T-helper 17 cell (primary cell): ENCODE results near the gene NTSR1. TPM values are rescaled to one million over a fixed set of nuclear protein-coding genes. Genes with fewer than 3 reads are reported as not detected.

ENCODE experiments used
- ATAC-seq: fragments of 150-1000 bp; cut with Tn5 transposase; 2 replicates; pipeline ENCODE4 v1.10.0; 2021; ENCODE audit warnings: mild to moderate bottlenecking, moderate library complexity
- DNase-seq, 3 donors: peaks; one replicate each; pipeline versions ENCODE4 v3.0.0 to v3.0.0-alpha.2; 2020 to 2021
- H3K9me3 ChIP-seq: one replicate; pipeline ENCODE4 v1.7.0; 2013; ENCODE audit warnings: low read length, mild to moderate bottlenecking; ENCODE audit not compliant: control insufficient read depth, poor library complexity, severe bottlenecking
- H3K27ac Mint-ChIP-seq: one replicate; pipeline ENCODE4 v1.8.0; 2022; ENCODE audit warnings: mild to moderate bottlenecking, moderate library complexity, mixed read lengths
- H3K27me3 Mint-ChIP-seq: one replicate; pipeline ENCODE4 v1.8.0; 2022; ENCODE audit warnings: mixed read lengths
- H3K36me3 Mint-ChIP-seq: one replicate; pipeline ENCODE4 v1.8.0; 2022; ENCODE audit warnings: low read depth, mixed read lengths
- H3K4me1 Mint-ChIP-seq: one replicate; pipeline ENCODE4 v1.8.0; 2022; ENCODE audit warnings: mild to moderate bottlenecking, mixed read lengths
- H3K4me3 Mint-ChIP-seq: one replicate; pipeline ENCODE4 v1.8.0; 2022; ENCODE audit warnings: mild to moderate bottlenecking, moderate library complexity, mixed read lengths
- total RNA-seq, 4 donors: library from RNA in 2 of 4; stranded (reverse) in 2 of 4; gene quantifications; one replicate each; pipeline ENCODE4 v1.2.3 and lab custom pipeline; 2022 to 2026

NTSR1 gene
- total RNA-seq, 2 donors from 2014 or later, result 0.10 TPM; not detected in 1

- DNase-seq, result no peak
- no peaks in the 10 kb centered on the region for H3K27me3 Mint-ChIP-seq
- H3K4me1 Mint-ChIP-seq, result peaks cover 19% of the 10 kb centered on the region
- H3K27ac Mint-ChIP-seq, result peak overlapping the region; percentile 86
- H3K9me3 ChIP-seq, result no peaks in the 10 kb centered on the region
- no peaks in the 10 kb centered on the region for H3K36me3 Mint-ChIP-seq
- ATAC-seq, result peak; percentile 71
- peak overlapping the region; percentile 47 for H3K4me3 Mint-ChIP-seq
Measured at GRCh38 chr20:62776692-62777527, 68.3 kb downstream of the NTSR1 start.

DNA sequence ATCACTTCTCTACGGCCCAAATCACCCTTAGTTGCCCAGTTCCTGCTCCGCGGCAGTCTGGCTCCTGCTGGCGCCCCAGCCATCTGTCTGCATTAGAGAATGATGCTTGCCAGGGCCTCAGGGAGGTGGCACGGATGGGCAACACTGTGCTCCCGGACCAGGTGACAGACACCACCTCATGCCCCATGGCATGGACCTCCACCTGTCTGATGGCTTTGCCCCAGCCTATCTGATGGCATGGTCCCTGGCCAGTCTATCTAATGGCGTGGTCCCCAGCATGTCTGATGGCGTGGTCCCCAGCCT, 68.8 kb downstream of the NTSR1 start:
- peak overlapping the region; percentile 86 for H3K27ac Mint-ChIP-seq
- peaks cover 21% of the 10 kb centered on the region for H3K4me1 Mint-ChIP-seq
- peak overlapping the region; percentile 47 for H3K4me3 Mint-ChIP-seq
- DNase-seq, result no peak
- H3K27me3 Mint-ChIP-seq, result no peaks in the 10 kb centered on the region
- H3K36me3 Mint-ChIP-seq, result no peaks in the 10 kb centered on the region
- H3K9me3 ChIP-seq, result no peaks in the 10 kb centered on the region
- ATAC-seq, result no peak

- Mint-ChIP-seq H3K4me1 (peaks cover 22% of the 10 kb centered on the region), H3K27me3 (no peaks in the 10 kb centered on the region), H3K4me3 (no peak overlapping the region), H3K36me3 (no peaks in the 10 kb centered on the region), H3K27ac (peak overlapping the region; percentile 61)
- DNase-seq (no peak), ATAC-seq (no peak)
- no peaks in the 10 kb centered on the region for H3K9me3 ChIP-seq
Measured at GRCh38 chr20:62778058-62778457, 69.4 kb downstream of the NTSR1 start.

GRCh38 chr20:62778601-62779416, 70.2 kb downstream of the NTSR1 start:
- DNase-seq, result no peak
- Mint-ChIP-seq H3K27me3 (no peaks in the 10 kb centered on the region), H3K36me3 (no peaks in the 10 kb centered on the region), H3K4me3 (no peak overlapping the region), H3K4me1 (peaks cover 20% of the 10 kb centered on the region), H3K27ac (peak overlapping the region; percentile 61)
- ATAC-seq, result no peak
- no peaks in the 10 kb centered on the region for H3K9me3 ChIP-seq

DNA sequence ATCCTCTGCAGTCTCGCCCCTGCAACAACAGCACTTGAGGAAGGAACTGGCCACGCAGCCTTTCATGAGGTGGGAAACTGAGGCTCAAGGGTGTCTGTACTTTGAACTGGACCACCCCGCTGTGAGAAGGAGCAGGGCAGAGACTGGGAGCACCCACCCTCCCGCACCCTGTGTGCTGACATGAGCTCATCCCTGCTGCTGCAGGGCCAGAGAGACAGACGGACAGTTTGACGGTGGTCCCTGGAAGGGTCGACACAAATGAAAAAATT, 70.7 kb downstream of the NTSR1 start:
- Mint-ChIP-seq H3K4me3 (no peak overlapping the region), H3K27me3 (no peaks in the 10 kb centered on the region), H3K36me3 (no peaks in the 10 kb centered on the region), H3K27ac (no peak overlapping the region), H3K4me1 (peaks cover 18% of the 10 kb centered on the region)
- no peaks in the 10 kb centered on the region for H3K9me3 ChIP-seq
- ATAC-seq, result no peak
- no peak for DNase-seq

- ATAC-seq (no peak), DNase-seq (no peak)
- no peaks in the 10 kb centered on the region for H3K9me3 ChIP-seq
- Mint-ChIP-seq H3K27ac (no peak overlapping the region), H3K4me3 (no peak overlapping the region), H3K27me3 (no peaks in the 10 kb centered on the region), H3K36me3 (no peaks in the 10 kb centered on the region), H3K4me1 (peaks cover 15% of the 10 kb centered on the region)
Measured at GRCh38 chr20:62780204-62780603, 71.6 kb downstream of the NTSR1 start.

DNA sequence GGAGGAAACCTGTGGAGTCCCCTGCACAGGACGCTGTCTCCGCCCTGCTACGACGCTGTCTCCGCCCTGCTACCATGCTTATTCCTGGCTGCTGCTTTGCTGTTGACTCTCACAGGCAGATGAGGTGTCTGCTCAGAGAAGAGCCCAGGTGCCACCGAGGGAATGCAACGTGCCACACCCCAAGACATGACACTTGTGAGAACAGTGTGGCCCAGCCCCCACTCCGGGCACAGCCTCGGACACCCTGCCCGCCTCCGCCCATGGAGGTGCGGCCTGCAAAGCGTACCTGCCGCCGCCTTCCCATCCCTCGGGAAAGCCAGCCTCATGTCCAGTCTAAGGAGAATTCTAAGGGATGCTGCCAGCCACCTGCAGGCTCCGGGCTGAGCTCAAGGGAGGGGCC, 72.1 kb downstream of the NTSR1 start:
- Mint-ChIP-seq H3K4me3 (no peak overlapping the region), H3K36me3 (no peaks in the 10 kb centered on the region), H3K27me3 (no peaks in the 10 kb centered on the region), H3K27ac (no peak overlapping the region), H3K4me1 (peaks cover 15% of the 10 kb centered on the region)
- DNase-seq (no peak), ATAC-seq (no peak)
- no peaks in the 10 kb centered on the region for H3K9me3 ChIP-seq

DNA sequence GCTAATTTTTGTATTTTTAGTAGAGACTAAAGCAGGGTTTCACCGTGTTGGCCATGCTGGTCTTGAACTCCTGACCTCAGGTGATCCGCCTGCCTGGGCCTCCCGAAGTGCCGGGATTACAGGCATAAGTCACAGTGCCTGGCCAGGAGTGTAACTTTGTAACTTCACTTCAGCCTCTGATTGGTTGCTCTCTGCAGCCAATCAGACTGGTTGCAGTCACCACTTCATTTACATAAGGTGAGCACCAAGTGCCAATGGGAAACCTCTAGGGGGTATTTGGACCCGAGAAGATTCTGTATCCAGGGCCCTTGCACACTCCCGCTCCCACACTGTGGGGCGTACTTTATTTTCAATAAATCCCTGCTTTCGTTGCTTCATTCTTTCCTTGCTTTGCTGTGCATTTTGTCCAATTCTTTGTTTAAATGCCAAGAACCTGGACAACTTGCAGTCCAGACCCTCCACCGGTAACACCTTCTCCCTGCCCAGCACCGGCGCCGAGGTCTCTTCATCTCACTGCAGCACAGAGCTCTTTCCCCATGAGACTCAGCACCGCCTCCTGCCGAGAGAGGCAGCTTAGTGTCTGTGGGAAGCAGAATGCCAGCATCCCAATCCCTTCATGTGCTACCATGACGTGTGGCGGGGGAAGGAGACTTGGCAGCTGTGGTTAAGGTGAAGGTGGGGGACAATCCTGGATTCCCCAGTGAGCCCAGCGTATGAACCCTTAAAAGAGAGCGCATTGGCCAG, 73.7 kb downstream of the NTSR1 start:
- DNase-seq (no peak), ATAC-seq (no peak)
- no peak overlapping the region for H3K4me3 Mint-ChIP-seq
- H3K36me3 Mint-ChIP-seq, result no peaks in the 10 kb centered on the region
- H3K27me3 Mint-ChIP-seq, result no peaks in the 10 kb centered on the region
- H3K9me3 ChIP-seq, result no peaks in the 10 kb centered on the region
- H3K27ac Mint-ChIP-seq, result no peak overlapping the region
- H3K4me1 Mint-ChIP-seq, result peaks cover 6% of the 10 kb centered on the region

- no peaks in the 10 kb centered on the region for H3K9me3 ChIP-seq
- H3K4me3 Mint-ChIP-seq, result no peak overlapping the region
- no peaks in the 10 kb centered on the region for H3K36me3 Mint-ChIP-seq
- ATAC-seq (no peak), DNase-seq (no peak)
- H3K4me1 Mint-ChIP-seq, result peaks cover 9% of the 10 kb centered on the region
- no peaks in the 10 kb centered on the region for H3K27me3 Mint-ChIP-seq
- no peak overlapping the region for H3K27ac Mint-ChIP-seq
Measured at GRCh38 chr20:62782893-62783278, 74.2 kb downstream of the NTSR1 start.

GRCh38 chr20:62784497-62784896, 75.9 kb downstream of the NTSR1 start:
- H3K36me3 Mint-ChIP-seq, result no peaks in the 10 kb centered on the region
- no peak for DNase-seq
- H3K27me3 Mint-ChIP-seq, result no peaks in the 10 kb centered on the region
- no peak overlapping the region for H3K4me3 Mint-ChIP-seq
- no peak for ATAC-seq
- H3K27ac Mint-ChIP-seq, result no peak overlapping the region
- no peaks in the 10 kb centered on the region for H3K9me3 ChIP-seq
- H3K4me1 Mint-ChIP-seq, result peaks cover 9% of the 10 kb centered on the region

- Mint-ChIP-seq H3K27me3 (no peaks in the 10 kb centered on the region), H3K36me3 (no peaks in the 10 kb centered on the region), H3K27ac (no peak overlapping the region), H3K4me1 (peaks cover 9% of the 10 kb centered on the region), H3K4me3 (no peak overlapping the region)
- ATAC-seq, result no peak
- DNase-seq, result no peak
- H3K9me3 ChIP-seq, result no peaks in the 10 kb centered on the region
Measured at GRCh38 chr20:62785393-62785792, 76.8 kb downstream of the NTSR1 start.

DNA sequence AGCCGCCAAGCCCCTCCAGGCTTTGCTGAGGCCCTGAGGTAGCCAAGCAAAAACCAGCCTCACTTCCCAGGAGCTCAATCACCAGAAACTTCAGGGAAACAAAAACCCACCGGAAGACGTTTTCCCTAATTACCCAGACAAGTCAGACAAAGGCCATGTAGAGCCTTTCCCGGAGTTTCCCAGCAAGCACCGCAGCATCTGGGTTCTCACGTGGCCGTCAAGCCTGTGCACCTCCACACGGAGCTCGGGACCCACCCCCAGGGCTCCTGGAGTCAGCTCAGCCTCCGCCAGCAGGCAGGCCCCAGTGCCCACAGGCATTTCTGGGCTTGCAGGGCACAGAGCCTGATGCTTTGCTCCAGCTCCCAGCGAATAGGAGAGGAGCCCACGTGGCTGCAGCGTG, 77.5 kb downstream of the NTSR1 start:
- Mint-ChIP-seq H3K27me3 (no peaks in the 10 kb centered on the region), H3K4me1 (peaks cover 9% of the 10 kb centered on the region), H3K4me3 (no peak overlapping the region), H3K36me3 (no peaks in the 10 kb centered on the region), H3K27ac (peak overlapping the region; percentile 6)
- H3K9me3 ChIP-seq, result no peaks in the 10 kb centered on the region
- ATAC-seq, result no peak
- no peak for DNase-seq

GRCh38 chr20:62787321-62787720, 78.7 kb downstream of the NTSR1 start:
- no peaks in the 10 kb centered on the region for H3K9me3 ChIP-seq
- Mint-ChIP-seq H3K27ac (peak overlapping the region; percentile 19), H3K4me1 (peaks cover 13% of the 10 kb centered on the region), H3K36me3 (no peaks in the 10 kb centered on the region), H3K27me3 (no peaks in the 10 kb centered on the region), H3K4me3 (no peak overlapping the region)
- ATAC-seq, result no peak
- no peak for DNase-seq
